ENCODE data around the gene CKAP5.

CKAP5 gene

DNA sequence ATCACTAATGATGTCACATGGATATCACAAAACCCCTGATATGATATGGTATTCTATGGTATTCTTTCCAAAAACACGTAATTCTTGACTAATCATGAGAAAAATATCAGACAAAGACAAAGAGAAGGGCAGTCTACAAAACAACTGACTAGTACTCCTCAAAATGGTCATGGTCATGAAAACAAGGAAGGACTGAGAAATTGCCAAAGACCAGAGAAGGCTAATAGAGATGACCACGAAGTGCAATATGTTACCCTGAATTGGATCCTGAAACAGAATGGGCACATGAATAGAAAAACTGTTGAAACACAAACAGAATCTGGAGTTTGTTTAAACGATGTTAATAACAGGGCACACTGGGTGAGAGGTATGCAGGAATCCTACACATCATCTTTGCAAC is 10.2 kb downstream of the CKAP5 start:
- no peak for TF ChIP-seq EZH2phosphoT487 (conservative IDR thresholded peaks at IDR 0.05; ENCODE audit: low read length)
- TF ChIP-seq, protein P1, sequence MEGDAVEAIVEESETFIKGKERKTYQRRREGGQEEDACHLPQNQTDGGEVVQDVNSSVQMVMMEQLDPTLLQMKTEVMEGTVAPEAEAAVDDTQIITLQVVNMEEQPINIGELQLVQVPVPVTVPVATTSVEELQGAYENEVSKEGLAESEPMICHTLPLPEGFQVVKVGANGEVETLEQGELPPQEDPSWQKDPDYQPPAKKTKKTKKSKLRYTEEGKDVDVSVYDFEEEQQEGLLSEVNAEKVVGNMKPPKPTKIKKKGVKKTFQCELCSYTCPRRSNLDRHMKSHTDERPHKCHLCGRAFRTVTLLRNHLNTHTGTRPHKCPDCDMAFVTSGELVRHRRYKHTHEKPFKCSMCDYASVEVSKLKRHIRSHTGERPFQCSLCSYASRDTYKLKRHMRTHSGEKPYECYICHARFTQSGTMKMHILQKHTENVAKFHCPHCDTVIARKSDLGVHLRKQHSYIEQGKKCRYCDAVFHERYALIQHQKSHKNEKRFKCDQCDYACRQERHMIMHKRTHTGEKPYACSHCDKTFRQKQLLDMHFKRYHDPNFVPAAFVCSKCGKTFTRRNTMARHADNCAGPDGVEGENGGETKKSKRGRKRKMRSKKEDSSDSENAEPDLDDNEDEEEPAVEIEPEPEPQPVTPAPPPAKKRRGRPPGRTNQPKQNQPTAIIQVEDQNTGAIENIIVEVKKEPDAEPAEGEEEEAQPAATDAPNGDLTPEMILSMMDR (IDR thresholded peaks at IDR 0.05; ENCODE audit: insufficient read depth, low read length, poor library complexity, severe bottlenecking) = no peak
- Histone ChIP-seq H3K9me3 (ENCODE audit: insufficient read depth, low read length) (no peaks in the 10 kb centered on the region), H3K27me3 (ENCODE audit: low read length) (no peaks in the 10 kb centered on the region), H3K79me2 (ENCODE audit: insufficient read depth, low read length) (peaks cover 94% of the 10 kb centered on the region), H3K36me3 (ENCODE audit: low read length) (no peaks in the 10 kb centered on the region), H3K4me2 (ENCODE audit: low read depth, low read length, poor library complexity, severe bottlenecking) (no peak overlapping the region), H3F3A (ENCODE audit: insufficient read depth) (peaks cover 4% of the 10 kb centered on the region; the same call in 1 of the 2 replicates), H4K20me1 (ENCODE audit: low read depth, low read length) (peaks cover 34% of the 10 kb centered on the region; the same call in 1 of the 2 replicates), H3K27ac (ENCODE audit: low read depth, low read length) (no peak overlapping the region), H3K9ac (ENCODE audit: low read length) (no peak overlapping the region), H2AFZ (ENCODE audit: low read depth, low read length, severe bottlenecking) (no peak overlapping the region), H3K4me3 (ENCODE audit: insufficient read depth, low read length, poor library complexity, severe bottlenecking) (no peak overlapping the region), H3K9me2 (replicated peaks; ENCODE audit: insufficient read depth, low read length) (no peaks in the 10 kb centered on the region)

DNA sequence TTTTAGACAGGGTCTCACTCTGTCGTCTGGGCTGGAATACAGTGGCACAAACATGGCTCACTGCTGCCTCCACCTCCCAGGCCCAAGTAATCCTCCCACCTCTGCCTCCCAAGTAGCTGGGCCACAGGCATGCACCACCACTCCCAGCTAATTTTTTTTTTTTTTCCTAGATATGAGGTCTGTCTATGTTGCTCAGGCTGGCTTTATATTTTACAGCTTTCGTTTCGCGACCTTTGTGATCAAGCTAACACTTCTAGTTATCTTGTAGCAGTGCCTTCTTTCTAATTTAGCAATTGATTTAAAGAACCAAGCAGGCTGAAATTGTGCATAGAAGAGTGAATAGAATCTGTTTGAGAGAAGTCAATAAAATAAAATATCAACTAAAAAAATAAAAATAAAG is 11.3 kb downstream of the CKAP5 start:
- H3K36me3 ChIP-seq (ENCODE audit: low read length) = no peaks in the 10 kb centered on the region
- no peak overlapping the region for H3K9ac ChIP-seq (ENCODE audit: low read length)
- no peaks in the 10 kb centered on the region for H3K9me2 ChIP-seq (replicated peaks; ENCODE audit: insufficient read depth, low read length)
- H3K4me3 ChIP-seq (ENCODE audit: insufficient read depth, low read length, poor library complexity, severe bottlenecking) = no peak overlapping the region
- peaks cover 4% of the 10 kb centered on the region; the same call in 1 of the 2 replicates for H3F3A ChIP-seq (ENCODE audit: insufficient read depth)
- H3K79me2 ChIP-seq (ENCODE audit: insufficient read depth, low read length) = peaks cover 94% of the 10 kb centered on the region
- no peak overlapping the region for H2AFZ ChIP-seq (ENCODE audit: low read depth, low read length, severe bottlenecking)
- H3K4me2 ChIP-seq (ENCODE audit: low read depth, low read length, poor library complexity, severe bottlenecking) = no peak overlapping the region
- H3K27ac ChIP-seq (ENCODE audit: low read depth, low read length) = no peak overlapping the region
- peaks cover 34% of the 10 kb centered on the region; the same call in 1 of the 2 replicates for H4K20me1 ChIP-seq (ENCODE audit: low read depth, low read length)
- TF ChIP-seq, protein P1 (IDR thresholded peaks at IDR 0.05; ENCODE audit: insufficient read depth, low read length, poor library complexity, severe bottlenecking) = no peak
- H3K9me3 ChIP-seq (ENCODE audit: insufficient read depth, low read length) = no peaks in the 10 kb centered on the region
- H3K27me3 ChIP-seq (ENCODE audit: low read length) = no peaks in the 10 kb centered on the region

DNA sequence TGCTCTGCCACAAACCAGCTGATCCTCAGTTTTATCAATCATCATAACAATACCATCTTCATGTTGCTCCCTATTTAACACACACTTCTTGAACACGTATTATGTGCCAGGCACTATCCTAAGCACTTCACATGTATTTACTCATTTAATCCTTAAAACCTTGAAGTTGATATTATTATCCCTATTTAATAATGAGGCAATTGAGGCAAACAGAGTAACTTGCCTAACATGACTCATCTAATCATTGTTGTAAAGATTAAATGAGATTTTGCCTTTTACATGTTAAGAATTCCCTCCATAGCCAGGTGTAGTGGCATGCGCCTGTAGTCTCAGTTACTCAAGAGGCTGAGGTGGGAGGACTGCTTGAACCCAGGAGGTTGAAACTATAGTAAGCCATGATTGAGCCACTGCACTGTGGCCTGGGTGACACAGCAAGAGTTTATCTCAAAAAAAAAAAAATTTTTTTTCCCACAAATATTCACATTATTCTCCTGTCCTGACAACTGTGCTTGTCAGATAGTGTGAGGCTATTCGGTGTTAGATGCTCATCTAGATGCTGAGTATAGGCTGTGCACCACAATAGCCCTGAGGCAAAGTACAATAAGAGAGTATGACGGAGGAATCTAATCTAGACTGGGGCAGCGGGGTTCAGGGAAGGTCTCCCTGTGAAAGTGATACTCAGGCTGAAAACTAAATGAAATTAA is 13.4 kb downstream of the CKAP5 start:
- H3K36me3 ChIP-seq (ENCODE audit: low read length) = no peaks in the 10 kb centered on the region
- H4K20me1 ChIP-seq (ENCODE audit: low read depth, low read length) = peaks cover 27% of the 10 kb centered on the region; the same call in 1 of the 2 replicates
- no peaks in the 10 kb centered on the region for H3K9me2 ChIP-seq (replicated peaks; ENCODE audit: insufficient read depth, low read length)
- H3K4me3 ChIP-seq (ENCODE audit: insufficient read depth, low read length, poor library complexity, severe bottlenecking) = no peak overlapping the region
- peaks cover 14% of the 10 kb centered on the region; the same call in 1 of the 2 replicates for H3F3A ChIP-seq (ENCODE audit: insufficient read depth)
- no peaks in the 10 kb centered on the region for H3K9me3 ChIP-seq (ENCODE audit: insufficient read depth, low read length)
- no peak overlapping the region for H3K9ac ChIP-seq (ENCODE audit: low read length)
- no peak overlapping the region for H3K27ac ChIP-seq (ENCODE audit: low read depth, low read length)
- TF ChIP-seq EZH2phosphoT487 (conservative IDR thresholded peaks at IDR 0.05; ENCODE audit: low read length) = no peak
- TF ChIP-seq, protein P1 (IDR thresholded peaks at IDR 0.05; ENCODE audit: insufficient read depth, low read length, poor library complexity, severe bottlenecking) = no peak
- no peak overlapping the region for H3K4me2 ChIP-seq (ENCODE audit: low read depth, low read length, poor library complexity, severe bottlenecking)
- no peak overlapping the region for H2AFZ ChIP-seq (ENCODE audit: low read depth, low read length, severe bottlenecking)
- H3K79me2 ChIP-seq (ENCODE audit: insufficient read depth, low read length) = peaks cover 94% of the 10 kb centered on the region
- no peaks in the 10 kb centered on the region for H3K27me3 ChIP-seq (ENCODE audit: low read length)

Measured in SU-DHL-6 (cell line).